Kidney epithelial cell (primary cell): ENCODE data around the gene FAM131B. TPM values are rescaled to one million over a fixed set of nuclear protein-coding genes. Genes with fewer than 3 reads are reported as not detected.
A peak's percentile ranks its signal among the peaks of the same experiment; 100 is the strongest.

Experiments used
- DNase-seq: peaks from one replicate; pipeline ENCODE4 v3.0.0-alpha.2; 2010; ENCODE audit warnings: low read depth
- H3K27me3 ChIP-seq: 2 replicates; pipeline ENCODE4 v1.6.0; 2011; ENCODE audit warnings: low read length; ENCODE audit not compliant: control insufficient read depth, insufficient read depth
- H3K36me3 ChIP-seq: 2 replicates; pipeline ENCODE4 v1.5.1; 2011; ENCODE audit warnings: low read length; ENCODE audit not compliant: control insufficient read depth, insufficient read depth
- H3K4me3 ChIP-seq: 2 replicates; pipeline ENCODE4 v1.5.1; 2011; ENCODE audit warnings: low read depth, mild to moderate bottlenecking, control low read depth, low read length
- total RNA-seq: library from RNA; depleted of rRNA; stranded (reverse); fragments of >200 nt; gene quantifications from 2 replicates; pipeline ENCODE4 v1.2.3, GENCODE V29; 2015
- TF ChIP-seq, protein P1 (sequence below): IDR thresholded peaks from 2 replicates; pipeline ENCODE4 v1.5.1; 2011; ENCODE audit warnings: mild to moderate bottlenecking, moderate library complexity, low read length, control low read depth, inconsistent platforms; ENCODE audit not compliant: insufficient read depth, poor library complexity, severe bottlenecking

FAM131B gene
- 1.0 and 1.3 TPM in 2 replicates for total RNA-seq

GRCh38 chr7:143362131-143363015 lies at the start of gene FAM131B:
FAM131B (minus strand) TSS chr7:143362713; CDS start chr7:143362603, 110 bp downstream.
- peaks cover 38% of the 10 kb centered on the region for H3K27me3 ChIP-seq
- peak within 1 kb of the TSS; percentile 43 for H3K4me3 ChIP-seq
- TF ChIP-seq, protein P1, sequence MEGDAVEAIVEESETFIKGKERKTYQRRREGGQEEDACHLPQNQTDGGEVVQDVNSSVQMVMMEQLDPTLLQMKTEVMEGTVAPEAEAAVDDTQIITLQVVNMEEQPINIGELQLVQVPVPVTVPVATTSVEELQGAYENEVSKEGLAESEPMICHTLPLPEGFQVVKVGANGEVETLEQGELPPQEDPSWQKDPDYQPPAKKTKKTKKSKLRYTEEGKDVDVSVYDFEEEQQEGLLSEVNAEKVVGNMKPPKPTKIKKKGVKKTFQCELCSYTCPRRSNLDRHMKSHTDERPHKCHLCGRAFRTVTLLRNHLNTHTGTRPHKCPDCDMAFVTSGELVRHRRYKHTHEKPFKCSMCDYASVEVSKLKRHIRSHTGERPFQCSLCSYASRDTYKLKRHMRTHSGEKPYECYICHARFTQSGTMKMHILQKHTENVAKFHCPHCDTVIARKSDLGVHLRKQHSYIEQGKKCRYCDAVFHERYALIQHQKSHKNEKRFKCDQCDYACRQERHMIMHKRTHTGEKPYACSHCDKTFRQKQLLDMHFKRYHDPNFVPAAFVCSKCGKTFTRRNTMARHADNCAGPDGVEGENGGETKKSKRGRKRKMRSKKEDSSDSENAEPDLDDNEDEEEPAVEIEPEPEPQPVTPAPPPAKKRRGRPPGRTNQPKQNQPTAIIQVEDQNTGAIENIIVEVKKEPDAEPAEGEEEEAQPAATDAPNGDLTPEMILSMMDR: no peak
- H3K36me3 ChIP-seq: peaks cover 1% of the 10 kb centered on the region
- no peak for DNase-seq

GRCh38 chr7:143411976-143412708 lies 49.6 kb upstream of the FAM131B start:
- no peak for DNase-seq
- Histone ChIP-seq H3K4me3 (no peak overlapping the region), H3K27me3 (peaks cover 3% of the 10 kb centered on the region), H3K36me3 (no peaks in the 10 kb centered on the region)
- TF ChIP-seq, protein P1: no peak

DNA sequence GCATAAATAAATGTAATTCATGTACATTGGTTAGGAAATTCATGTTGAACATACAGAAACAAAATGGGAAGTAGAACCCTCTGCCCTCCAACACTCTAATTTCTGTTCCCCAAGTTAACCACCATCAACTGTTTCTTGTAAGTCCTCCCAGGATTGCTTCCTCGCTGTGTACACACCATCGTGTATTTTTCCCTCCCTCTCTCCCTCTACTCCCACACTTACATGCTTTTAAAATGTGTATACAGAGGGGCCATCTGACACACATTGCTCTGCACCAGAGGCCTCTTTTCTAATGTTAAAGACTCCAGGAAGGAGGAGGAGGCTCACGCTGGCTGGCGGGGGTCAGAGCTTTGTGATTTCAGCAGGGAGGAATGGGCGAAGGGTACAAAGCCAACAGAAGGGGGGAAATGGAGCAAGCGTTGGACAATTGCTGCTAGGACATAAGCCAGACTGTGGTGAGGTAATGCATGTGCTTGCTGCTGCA lies 48.0 kb upstream of the FAM131B start:
- no peaks in the 10 kb centered on the region for H3K36me3 ChIP-seq
- no peak overlapping the region for H3K4me3 ChIP-seq
- DNase-seq: no peak
- TF ChIP-seq, protein P1: no peak
- H3K27me3 ChIP-seq: peaks cover 3% of the 10 kb centered on the region

- TF ChIP-seq, protein P1: peak; percentile 32
- Histone ChIP-seq H3K4me3 (peak within 1 kb of the TSS; percentile 22), H3K36me3 (no peaks in the 10 kb centered on the region), H3K27me3 (peaks cover 3% of the 10 kb centered on the region)
- no peak for DNase-seq
Measured at GRCh38 chr7:143408686-143409561, 46.4 kb upstream of the FAM131B start, which contains the start of gene EPHA1. EPHA1 (minus strand) TSS chr7:143408856; CDS start chr7:143408805, 51 bp downstream.

- Histone ChIP-seq H3K4me3 (peak overlapping the region; percentile 22), H3K27me3 (peaks cover 3% of the 10 kb centered on the region), H3K36me3 (no peaks in the 10 kb centered on the region)
- TF ChIP-seq, protein P1: no peak
- DNase-seq: no peak
Measured at GRCh38 chr7:143408252-143408685, 45.8 kb upstream of the FAM131B start.
